HG03196 (cell line): ENCODE data around the gene SBNO1.

Experiments used
- ATAC-seq: cut with Tn5 transposase; IDR thresholded peaks from one replicate; pipeline ENCODE4 v1.9.1; 2021; ENCODE audit not compliant: unreplicated experiment

The SBNO1 gene

DNA sequence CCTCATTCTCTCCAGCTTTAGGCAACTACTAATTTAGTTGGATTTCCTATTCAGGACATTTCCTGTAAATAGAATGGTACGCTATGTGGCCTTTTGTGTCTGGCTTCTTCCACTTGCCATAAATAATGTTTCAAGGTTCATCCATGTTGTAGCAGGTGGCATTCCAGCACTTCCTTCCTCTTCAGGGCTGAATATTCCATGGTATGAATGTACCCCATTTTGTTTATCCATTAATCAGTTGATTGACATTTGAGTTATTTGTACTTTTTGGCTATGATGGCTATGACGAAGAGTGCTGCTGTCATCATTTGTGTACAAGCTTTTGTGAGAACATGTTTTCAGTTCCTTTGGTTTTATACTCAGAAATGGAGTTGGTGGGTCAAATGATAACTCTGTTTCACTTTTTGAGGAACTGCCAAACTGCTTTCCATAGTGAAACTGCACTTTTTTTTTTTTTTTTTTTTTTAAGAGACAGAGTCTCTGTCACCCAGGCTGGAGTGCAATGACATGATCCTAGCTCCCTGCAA lies 86.5 kb downstream of the SBNO1 start:
- ATAC-seq: peak; percentile 89

GRCh38 chr12:123273166-123273565 lies 91.5 kb downstream of the SBNO1 start:
- ATAC-seq: no peak

DNA sequence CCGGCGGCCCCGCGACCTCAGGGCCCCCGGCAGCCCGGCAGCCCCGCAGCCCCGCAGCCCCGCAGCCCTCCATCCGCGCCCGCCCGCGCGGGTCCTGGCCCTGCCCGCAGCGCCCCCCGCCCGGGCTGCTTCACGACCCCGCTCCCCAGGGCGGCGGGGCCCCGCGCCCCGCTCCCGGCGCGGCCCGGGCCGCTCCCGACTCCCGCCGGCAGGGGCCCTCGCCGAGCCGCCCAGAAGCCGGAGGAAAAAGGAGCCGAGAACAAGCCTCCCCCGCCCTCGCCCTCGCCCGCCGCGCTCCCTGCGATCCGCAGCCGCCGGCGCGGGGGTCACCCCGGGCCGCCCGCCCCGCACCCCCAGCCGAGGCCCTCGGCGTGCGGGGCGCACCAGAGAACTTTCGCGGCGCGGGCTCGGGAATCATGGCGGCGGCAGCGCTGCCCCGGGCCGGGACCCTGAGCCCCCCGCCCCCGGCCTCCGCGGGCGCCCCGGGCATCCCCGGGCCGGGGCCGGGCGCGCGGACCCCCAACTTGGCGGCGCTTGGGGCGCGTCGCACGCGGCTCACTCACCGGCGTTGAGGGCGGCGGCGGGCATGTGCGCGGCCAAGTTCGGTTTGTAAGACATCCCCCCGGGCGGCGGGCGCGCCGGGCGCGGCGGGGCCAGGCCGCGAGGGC lies 93.5 kb downstream of the SBNO1 start:
- peak; percentile 38 for ATAC-seq

GRCh38 chr12:123270214-123271000 lies 94.2 kb downstream of the SBNO1 start:
- ATAC-seq: no peak

DNA sequence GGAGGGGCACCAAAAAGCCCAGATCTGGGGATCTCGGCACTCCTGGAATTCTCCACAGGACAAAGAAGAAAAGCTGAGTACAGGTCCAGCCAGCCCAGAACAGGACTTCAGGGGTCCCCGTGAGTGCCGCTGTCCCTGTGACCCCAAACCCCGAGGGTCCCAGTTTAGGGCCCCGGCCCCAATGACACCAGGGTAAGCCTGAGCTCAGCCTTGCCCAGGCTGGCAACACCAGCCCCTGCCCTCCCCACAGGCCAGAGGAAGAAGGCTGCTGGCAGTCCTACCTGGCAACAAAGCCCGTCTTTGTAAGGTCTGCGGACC lies 94.8 kb downstream of the SBNO1 start:
- no peak for ATAC-seq

GRCh38 chr12:123269395-123269892 lies 95.2 kb downstream of the SBNO1 start:
- no peak for ATAC-seq

GRCh38 chr12:123268850-123269249 lies 95.8 kb downstream of the SBNO1 start:
- no peak for ATAC-seq

- ATAC-seq: no peak
These were observed 96.4 kb downstream of the SBNO1 start for GRCh38 chr12:123267991-123268843.

- ATAC-seq: no peak
These were observed 97.2 kb downstream of the SBNO1 start for GRCh38 chr12:123267335-123267920.

- ATAC-seq: no peak
These were observed 97.9 kb downstream of the SBNO1 start for GRCh38 chr12:123266679-123267277.

- no peak for ATAC-seq
These were observed 98.6 kb downstream of the SBNO1 start for GRCh38 chr12:123265851-123266678.

DNA sequence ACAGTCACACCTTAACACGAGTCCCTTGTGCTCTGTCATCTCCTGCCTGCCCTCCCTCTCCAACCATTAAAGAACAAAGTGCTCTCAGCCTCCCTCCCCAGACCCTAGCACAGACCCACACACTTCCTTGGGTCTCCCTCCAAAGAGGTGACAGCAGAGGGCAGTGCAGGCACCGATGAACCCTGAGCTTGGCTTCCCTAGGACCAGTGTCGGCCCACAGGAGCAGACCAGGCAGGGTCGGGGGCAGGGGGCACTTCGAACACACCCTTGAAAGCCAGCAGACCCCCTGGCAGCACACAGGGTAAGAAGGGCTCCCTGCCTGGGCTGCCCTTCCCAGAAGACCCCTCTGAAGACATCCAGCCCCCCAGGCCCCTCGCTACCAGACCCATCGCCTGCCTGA lies 100.0 kb downstream of the SBNO1 start:
- ATAC-seq: no peak

- no peak for ATAC-seq
These were observed 101.3 kb downstream of the SBNO1 start for GRCh38 chr12:123263196-123263817.

DNA sequence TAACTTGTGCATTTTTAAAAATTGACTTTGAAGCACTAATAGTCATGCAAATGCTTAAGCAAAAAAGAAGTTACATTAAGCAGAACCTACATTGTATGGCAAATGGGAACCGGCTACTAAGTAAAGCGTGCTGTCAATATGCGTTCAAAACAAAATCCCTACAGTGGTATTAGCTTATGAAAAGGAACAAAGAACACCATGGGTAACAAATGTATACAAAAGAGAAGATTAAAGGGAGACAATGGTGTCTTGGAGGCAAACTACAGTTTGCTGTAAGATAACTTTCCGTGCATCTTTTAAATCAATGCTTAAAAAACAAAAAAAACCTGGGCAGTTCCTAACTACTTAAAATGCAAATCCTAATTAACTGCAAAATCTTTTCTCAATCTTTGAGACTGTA lies 103.5 kb downstream of the SBNO1 start:
- ATAC-seq: no peak

- ATAC-seq: no peak
These were observed 104.6 kb downstream of the SBNO1 start for GRCh38 chr12:123260081-123260480.

DNA sequence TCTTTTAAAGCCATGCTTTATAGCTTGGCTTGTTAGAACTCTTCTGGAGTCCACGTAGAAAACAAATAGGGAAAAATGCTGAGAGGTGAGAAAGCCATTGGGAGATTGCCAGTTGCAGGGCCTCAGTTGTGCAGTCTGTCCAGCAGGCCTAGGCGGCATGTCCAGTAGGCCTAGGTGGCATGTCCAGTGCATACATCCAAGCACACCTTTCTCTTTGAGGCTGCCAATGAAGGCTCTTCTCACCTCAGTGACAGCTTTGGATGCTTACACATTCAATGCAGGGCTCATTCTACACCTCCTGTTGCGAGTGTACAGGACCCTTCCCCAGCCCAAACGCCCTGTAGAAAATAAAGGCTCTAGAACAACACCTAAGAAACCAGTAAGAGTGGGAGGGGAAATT lies 106.1 kb downstream of the SBNO1 start:
- no peak for ATAC-seq

DNA sequence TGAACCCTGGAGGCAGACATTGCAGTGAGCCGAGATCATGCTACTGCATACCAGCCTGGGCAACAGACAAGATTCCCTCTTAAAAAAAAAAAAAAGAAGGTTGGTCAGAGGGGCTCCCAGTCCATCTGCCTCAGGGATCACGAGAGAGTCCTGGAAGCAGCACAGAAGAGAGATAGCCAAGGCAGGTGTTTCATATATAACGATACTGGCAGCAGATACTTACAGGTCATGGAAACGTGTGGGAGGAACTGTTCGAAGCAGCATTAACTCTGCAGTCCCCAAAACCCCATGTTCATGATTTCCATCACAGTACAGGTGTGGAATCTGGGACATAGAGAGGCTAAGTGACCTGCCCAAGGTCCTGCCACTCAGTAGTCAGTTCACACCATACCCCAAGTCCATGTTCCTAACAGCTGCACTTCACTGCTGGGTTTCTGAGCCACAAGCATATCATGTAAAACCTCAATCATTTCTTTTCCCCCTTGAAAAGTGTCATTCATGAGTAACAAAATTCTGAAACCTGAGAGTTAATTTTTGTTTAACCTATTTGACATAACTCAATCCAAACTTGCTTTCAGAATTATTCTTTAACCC lies 109.7 kb downstream of the SBNO1 start:
- ATAC-seq: no peak

- ATAC-seq: no peak
These were observed 110.8 kb downstream of the SBNO1 start for GRCh38 chr12:123253641-123254459.
